GM23338 (cell line): Measurements from ENCODE around the gene SPEM1.

Experiments
- JUNB ChIP-seq: IDR thresholded peaks from one replicate; pipeline ENCODE4 v1.6.1; 2016; ENCODE audit warnings: antibody characterized with exemption; ENCODE audit not compliant: unreplicated experiment
- POLR2AphosphoS5 ChIP-seq: IDR thresholded peaks from 2 replicates; pipeline ENCODE4 v1.6.1; 2016; ENCODE audit warnings: antibody characterized with exemption, low read depth
- TF ChIP-seq, protein P1 (sequence below), 2 experiments: fragments of 200-600 bp in 1 of 2; sonication (generic) in 1 of 2; conservative IDR thresholded peaks; 2 replicates each; pipeline versions ENCODE4 v1.5.1 to v1.6.1; 2016 to 2017; ENCODE audit warnings: antibody characterized with exemption in 2 of 2, low read depth in 2 of 2, mild to moderate bottlenecking in 2 of 2, moderate library complexity in 1 of 2

DNA sequence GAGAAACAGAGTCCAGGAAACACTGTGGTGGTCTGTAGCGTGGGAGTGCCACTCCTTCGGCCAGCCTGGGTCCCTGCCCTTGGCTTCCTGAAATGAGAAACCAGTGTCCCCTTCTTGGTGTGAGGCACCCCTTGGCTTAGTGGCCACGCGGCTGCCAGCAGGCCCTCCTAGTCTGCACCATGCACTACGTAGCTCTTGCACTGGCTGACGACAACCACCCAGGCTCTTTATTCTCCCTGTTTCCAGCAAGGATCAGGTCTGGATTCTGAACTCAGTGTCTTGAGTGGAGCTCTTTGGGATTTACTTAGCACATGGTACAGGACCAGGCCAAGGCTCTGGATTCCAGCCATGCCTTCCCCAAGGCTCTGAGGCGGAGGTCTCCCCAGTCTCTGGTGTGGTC, 7.4 kb downstream of the SPEM1 start:
- TF ChIP-seq JUNB (no peak), POLR2AphosphoS5 (no peak)
- TF ChIP-seq, protein P1, sequence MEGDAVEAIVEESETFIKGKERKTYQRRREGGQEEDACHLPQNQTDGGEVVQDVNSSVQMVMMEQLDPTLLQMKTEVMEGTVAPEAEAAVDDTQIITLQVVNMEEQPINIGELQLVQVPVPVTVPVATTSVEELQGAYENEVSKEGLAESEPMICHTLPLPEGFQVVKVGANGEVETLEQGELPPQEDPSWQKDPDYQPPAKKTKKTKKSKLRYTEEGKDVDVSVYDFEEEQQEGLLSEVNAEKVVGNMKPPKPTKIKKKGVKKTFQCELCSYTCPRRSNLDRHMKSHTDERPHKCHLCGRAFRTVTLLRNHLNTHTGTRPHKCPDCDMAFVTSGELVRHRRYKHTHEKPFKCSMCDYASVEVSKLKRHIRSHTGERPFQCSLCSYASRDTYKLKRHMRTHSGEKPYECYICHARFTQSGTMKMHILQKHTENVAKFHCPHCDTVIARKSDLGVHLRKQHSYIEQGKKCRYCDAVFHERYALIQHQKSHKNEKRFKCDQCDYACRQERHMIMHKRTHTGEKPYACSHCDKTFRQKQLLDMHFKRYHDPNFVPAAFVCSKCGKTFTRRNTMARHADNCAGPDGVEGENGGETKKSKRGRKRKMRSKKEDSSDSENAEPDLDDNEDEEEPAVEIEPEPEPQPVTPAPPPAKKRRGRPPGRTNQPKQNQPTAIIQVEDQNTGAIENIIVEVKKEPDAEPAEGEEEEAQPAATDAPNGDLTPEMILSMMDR (conservative IDR thresholded peaks at IDR 0.05; ENCODE audit: low read depth in 2 of 2), result no peak
